Naive thymus-derived CD4-positive, alpha-beta T cell (primary cell): Measurements from ENCODE around the gene RPS6KB1. TPM values are rescaled to one million over a fixed set of nuclear protein-coding genes. Genes with fewer than 3 reads are reported as not detected.
A peak's percentile ranks its signal among the peaks of the same experiment; 100 is the strongest.
"Not testable (repeated sequence)": the region's sequence is repeated elsewhere in the genome, so short reads cannot be mapped to it uniquely, and the experiment has no call there.

Experiments
- ATAC-seq: fragments of 150-1000 bp; cut with Tn5 transposase; 2 replicates; pipeline ENCODE4 v1.10.0; 2021; ENCODE audit warnings: mild to moderate bottlenecking, moderate library complexity
- CTCF ChIA-PET: fragments of 350-600 bp; sonication (Branson Sonifier 250); formaldehyde crosslinking; loops from one replicate; lab custom pipeline; 2021; ENCODE audit warnings: antibody characterized with exemption; lab: Charles Lee
- POLR2A ChIA-PET: fragments of 350-600 bp; sonication (Branson Sonifier 250); formaldehyde crosslinking; loops from one replicate; lab custom pipeline; 2021; ENCODE audit warnings: antibody characterized with exemption, inconsistent platforms; lab: Charles Lee
- DNase-seq, 9 donors: peaks; one replicate each; pipeline versions ENCODE4 v3.0.0 to v3.0.0-alpha.2; 2020 to 2022; ENCODE audit warnings: mixed read lengths in 1 of 9
- H3K27ac ChIP-seq: one replicate; pipeline ENCODE4 v1.7.0; 2013; ENCODE audit warnings: mild to moderate bottlenecking, low read depth, low read length, moderate library complexity
- H3K27me3 ChIP-seq, 2 donors: one replicate each; pipeline ENCODE4 v1.7.0; 2013; ENCODE audit warnings: low read length in 2 of 2, mild to moderate bottlenecking in 2 of 2, moderate library complexity in 2 of 2; ENCODE audit not compliant: control insufficient read depth in 2 of 2, insufficient read depth in 2 of 2
- H3K36me3 ChIP-seq, 3 experiments: 1 replicate in 2 of 3; 2 replicates in 1 of 3; pipeline ENCODE4 v1.7.0; 2013; ENCODE audit warnings: low read length in 3 of 3, mild to moderate bottlenecking in 3 of 3, moderate library complexity in 1 of 3; ENCODE audit not compliant: insufficient read depth in 3 of 3, control insufficient read depth in 2 of 3
- H3K4me1 ChIP-seq, 2 donors: one replicate each; pipeline ENCODE4 v1.7.0; 2013; ENCODE audit warnings: low read length in 2 of 2, mild to moderate bottlenecking in 2 of 2, moderate library complexity in 1 of 2; ENCODE audit not compliant: control insufficient read depth in 2 of 2, insufficient read depth in 2 of 2
- H3K4me3 ChIP-seq: 2 replicates; pipeline ENCODE4 v1.7.0; 2013; ENCODE audit warnings: mild to moderate bottlenecking, low read length
- H3K9me3 ChIP-seq, 3 experiments: 1 replicate in 2 of 3; 2 replicates in 1 of 3; pipeline ENCODE4 v1.7.0; 2013; ENCODE audit warnings: low read length in 3 of 3; ENCODE audit not compliant: control insufficient read depth in 2 of 3
- H3K27ac Mint-ChIP-seq, 9 donors: one replicate each; pipeline ENCODE4 v1.8.0; 2020 to 2022; ENCODE audit warnings: mixed read lengths in 9 of 9, mild to moderate bottlenecking in 8 of 9, moderate library complexity in 5 of 9, inconsistent platforms in 2 of 9
- H3K27me3 Mint-ChIP-seq, 5 donors: one replicate each; pipeline ENCODE4 v1.8.0; 2021 to 2022; ENCODE audit warnings: mixed read lengths in 5 of 5, mild to moderate bottlenecking in 1 of 5
- H3K36me3 Mint-ChIP-seq, 5 donors: one replicate each; pipeline ENCODE4 v1.8.0; 2020 to 2022; ENCODE audit warnings: mixed read lengths in 5 of 5, mild to moderate bottlenecking in 3 of 5, inconsistent platforms in 1 of 5
- H3K4me1 Mint-ChIP-seq, 7 donors: one replicate each; pipeline ENCODE4 v1.8.0; 2020 to 2022; ENCODE audit warnings: mixed read lengths in 7 of 7, mild to moderate bottlenecking in 3 of 7, inconsistent platforms in 1 of 7
- H3K4me3 Mint-ChIP-seq, 10 donors: one replicate each; pipeline ENCODE4 v1.8.0; 2020 to 2022; ENCODE audit warnings: mild to moderate bottlenecking in 10 of 10, mixed read lengths in 10 of 10, moderate library complexity in 6 of 10, inconsistent platforms in 2 of 10
- H3K9me3 Mint-ChIP-seq, 11 donors: one replicate each; pipeline ENCODE4 v1.8.0; 2020 to 2022; ENCODE audit warnings: mixed read lengths in 11 of 11, mild to moderate bottlenecking in 4 of 11, inconsistent platforms in 1 of 11, moderate library complexity in 1 of 11
- intact Hi-C, 2 donors: fragments of 100-400 bp; cut with micrococcal nuclease; formaldehyde crosslinking; loops; one replicate each; pipeline ENCODE4 v1.15.1; 2023
- polyA plus RNA-seq, 2 donors: library from polyadenylated mRNA; unstranded; fragments of 300-500 nt; fragmentation: Illumina TruSeq; gene quantifications; one replicate each; pipeline ENCODE4 v1.2.3, GENCODE V29; 2021
- total RNA-seq, 6 experiments: library from RNA in 5 of 6; stranded (reverse) in 5 of 6; gene quantifications; 1 replicate in 5 of 6; 2 replicates in 1 of 6; pipeline ENCODE4 v1.2.3 and lab custom pipeline; 2021 to 2026

The RPS6KB1 gene
- total and polyA plus RNA-seq, 7 experiments from 2014 or later, result 27.3 to 107 (median 63.4) TPM

GRCh38 chr17:59914274-59914854, 21.4 kb downstream of the RPS6KB1 start:
- Histone ChIP-seq H3K4me3 (no peak overlapping the region), H3K36me3 (peaks cover 3 to 68% (median 19%) of the 10 kb centered on the region in 3 experiments), H3K27me3 (no peaks in the 10 kb centered on the region), H3K27ac (no peak overlapping the region), H3K4me1 (no peaks in the 10 kb centered on the region), H3K9me3 (no peaks in the 10 kb centered on the region)
- no peaks in the 10 kb centered on the region for H3K9me3 Mint-ChIP-seq
- intact Hi-C loops, result loop anchor here (1.0 to 10.0 kb wide), 3 partner anchors 123 to 190 kb away; no protein-coding TSS in a partner anchor
- peak; percentile 79 for ATAC-seq
- no peak overlapping the region for H3K27ac Mint-ChIP-seq
- H3K4me1 Mint-ChIP-seq, result peaks cover 0 to 6% (median 3%) of the 10 kb centered on the region in 7 donors
- H3K36me3 Mint-ChIP-seq, result peaks cover under 1 to 31% (median 16%) of the 10 kb centered on the region in 5 donors
- H3K4me3 Mint-ChIP-seq, result no peak overlapping the region
- H3K27me3 Mint-ChIP-seq, result no peaks in the 10 kb centered on the region
- DNase-seq, result peak in 7 of 9 donors; percentile 12 to 55 (median 44)
- ChIA-PET CTCF (interaction anchor here (0.6 to 1.2 kb wide), 5 partner anchors 21 to 162 kb away, joined by 3 to 4 read pairs (median 4); partner anchors contain the start of genes RPS6KB1 and TUBD1), POLR2A (no interaction called here)

GRCh38 chr17:59916446-59916845, 23.5 kb downstream of the RPS6KB1 start:
- Mint-ChIP-seq H3K4me3 (no peak overlapping the region), H3K27me3 (no peaks in the 10 kb centered on the region), H3K9me3 (peaks cover 0 to 1% (median 0%) of the 10 kb centered on the region in 11 donors), H3K27ac (peak overlapping the region in 1 of 9 donors; percentile 2), H3K4me1 (peaks cover 0 to 6% (median 3%) of the 10 kb centered on the region in 7 donors), H3K36me3 (peaks cover 6 to 39% (median 21%) of the 10 kb centered on the region in 5 donors)
- ATAC-seq, result no peak
- Histone ChIP-seq H3K27me3 (no peaks in the 10 kb centered on the region), H3K27ac (no peak overlapping the region), H3K36me3 (peaks cover 3 to 76% (median 19%) of the 10 kb centered on the region in 3 experiments), H3K4me3 (no peak overlapping the region), H3K9me3 (no peaks in the 10 kb centered on the region), H3K4me1 (no peaks in the 10 kb centered on the region)
- no peak for DNase-seq
- ChIA-PET POLR2A (no interaction called here), CTCF (no interaction called here)
- intact Hi-C loops, result loop anchor here in 1 of 2 donors (10.0 kb wide), 1 partner anchor 188 kb away; no protein-coding TSS in a partner anchor

DNA sequence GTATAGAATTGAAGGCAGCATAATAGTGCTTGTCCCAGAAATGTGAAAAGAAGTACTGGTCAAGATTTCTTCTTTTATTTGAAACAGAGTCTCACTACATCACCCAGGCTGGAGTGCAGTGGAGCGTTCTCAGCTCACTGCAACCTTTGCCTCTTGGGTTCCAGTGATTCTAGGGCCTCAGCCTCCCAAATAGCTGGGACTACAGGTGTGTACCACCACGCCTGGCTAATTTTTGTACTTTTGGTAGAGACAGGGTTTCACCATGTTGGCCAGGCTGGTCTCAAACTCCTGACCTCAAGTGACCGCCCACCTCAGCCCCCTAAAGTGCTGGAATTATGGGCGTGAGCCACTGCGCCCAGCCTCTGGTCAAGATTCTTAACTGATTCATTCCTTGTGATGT, 27.7 kb downstream of the RPS6KB1 start:
- CTCF ChIA-PET, H3K4me3 ChIP-seq, H3K4me1 Mint-ChIP-seq, H3K27me3 Mint-ChIP-seq, ATAC-seq, H3K9me3 Mint-ChIP-seq, H3K27ac ChIP-seq, H3K4me3 Mint-ChIP-seq, H3K4me1 ChIP-seq, H3K9me3 ChIP-seq, intact Hi-C loops, H3K27me3 ChIP-seq, POLR2A ChIA-PET, DNase-seq: not testable (repeated sequence)
- Mint-ChIP-seq H3K27ac (peak overlapping the region in 1 of 9 donors; percentile 25), H3K36me3 (peaks cover 11 to 35% (median 24%) of the 10 kb centered on the region in 5 donors)
- H3K36me3 ChIP-seq, result peaks cover 3 to 52% (median 7%) of the 10 kb centered on the region in 3 experiments

- H3K9me3 Mint-ChIP-seq, DNase-seq, H3K4me3 ChIP-seq, H3K27ac Mint-ChIP-seq, H3K4me1 Mint-ChIP-seq, H3K4me3 Mint-ChIP-seq, POLR2A ChIA-PET, ATAC-seq, H3K27me3 Mint-ChIP-seq, intact Hi-C loops, H3K27ac ChIP-seq, H3K4me1 ChIP-seq, H3K9me3 ChIP-seq, CTCF ChIA-PET, H3K27me3 ChIP-seq: not testable (repeated sequence)
- peaks cover under 1 to 55% (median 5%) of the 10 kb centered on the region in 3 experiments for H3K36me3 ChIP-seq
- H3K36me3 Mint-ChIP-seq, result peaks cover 9 to 68% (median 26%) of the 10 kb centered on the region in 5 donors
These were observed 37.2 kb downstream of the RPS6KB1 start for GRCh38 chr17:59930121-59930520.

DNA sequence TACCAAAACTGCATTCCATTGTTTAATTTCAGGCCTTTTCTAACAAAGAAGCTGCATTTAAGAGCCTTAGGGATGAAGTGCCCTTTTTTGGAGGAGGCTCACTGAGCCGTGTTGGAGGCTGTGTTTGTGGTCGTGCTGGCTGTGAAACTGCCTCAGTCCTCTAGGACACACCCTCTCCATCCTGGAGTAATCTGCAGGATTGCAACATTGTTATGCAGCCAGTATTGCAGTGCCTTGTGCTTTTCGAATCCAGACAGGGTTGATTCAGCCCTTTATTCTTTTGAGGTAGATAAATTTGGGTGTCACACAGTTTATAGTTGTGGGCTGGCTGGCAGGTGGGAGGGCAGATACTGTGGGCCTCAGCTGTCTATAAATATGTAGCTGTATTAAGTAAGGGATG, 37.8 kb downstream of the RPS6KB1 start:
- intact Hi-C loops, H3K27me3 ChIP-seq, H3K4me1 Mint-ChIP-seq, H3K4me1 ChIP-seq, CTCF ChIA-PET, POLR2A ChIA-PET, H3K27me3 Mint-ChIP-seq, H3K27ac ChIP-seq, H3K4me3 Mint-ChIP-seq, H3K4me3 ChIP-seq, ATAC-seq, DNase-seq, H3K9me3 ChIP-seq, H3K9me3 Mint-ChIP-seq: not testable (repeated sequence)
- H3K36me3 ChIP-seq, result peaks cover 0 to 53% (median 5%) of the 10 kb centered on the region in 3 experiments
- peak overlapping the region in 1 of 9 donors; percentile 54 for H3K27ac Mint-ChIP-seq
- peaks cover 4 to 63% (median 20%) of the 10 kb centered on the region in 5 donors for H3K36me3 Mint-ChIP-seq

GRCh38 chr17:59933317-59933716, 40.4 kb downstream of the RPS6KB1 start:
- H3K4me1 Mint-ChIP-seq, intact Hi-C loops, ATAC-seq, H3K9me3 ChIP-seq, DNase-seq, H3K4me3 Mint-ChIP-seq, CTCF ChIA-PET, H3K9me3 Mint-ChIP-seq, H3K27me3 ChIP-seq, H3K4me3 ChIP-seq, POLR2A ChIA-PET, H3K27me3 Mint-ChIP-seq, H3K4me1 ChIP-seq, H3K27ac ChIP-seq: not testable (repeated sequence)
- Mint-ChIP-seq H3K27ac (peak overlapping the region in 1 of 9 donors; percentile 13), H3K36me3 (peaks cover 2 to 62% (median 21%) of the 10 kb centered on the region in 5 donors)
- peaks cover 4 to 55% (median 5%) of the 10 kb centered on the region in 3 experiments for H3K36me3 ChIP-seq
